Cardiac septum (tissue), 1 donor: ENCODE results near the gene UBE2K. TPM values are rescaled to one million over a fixed set of nuclear protein-coding genes. Genes with fewer than 3 reads are reported as not detected.
"Not testable (repeated sequence)": the region's sequence is repeated elsewhere in the genome, so short reads cannot be mapped to it uniquely, and the experiment has no call there.

Experiments used
- DNase-seq: peaks from one replicate; pipeline ENCODE4 v3.0.0-alpha.2; 2020; ENCODE audit warnings: low spot score
- intact Hi-C: fragments of 100-400 bp; cut with DNase I; formaldehyde crosslinking; loops from one replicate; pipeline ENCODE4 v1.14.0; 2022
- total RNA-seq: library from RNA; stranded (reverse); fragmentation: NEBNext Ultra II Directional; extraction: Animal tissue kit (Norgen Biotek cat#: 25700); gene quantifications from one replicate; pipeline ENCODE4 v1.2.1, GENCODE V29; 2021
- donor health status: DM: no; HTN: no; CAD: no.

Gene UBE2K
- total RNA-seq, 1 donor from 2014 or later, result 57.0 TPM

- intact Hi-C loops, result no loop called here
- no peak for DNase-seq
Measured at GRCh38 chr4:39718366-39719323, 20.7 kb downstream of the UBE2K start.

- no peak for DNase-seq
- intact Hi-C loops, result no loop called here
Measured at GRCh38 chr4:39719804-39720580, 22.1 kb downstream of the UBE2K start.

- intact Hi-C loops, DNase-seq: not testable (repeated sequence)
Measured at GRCh38 chr4:39721273-39721672, 23.3 kb downstream of the UBE2K start.

GRCh38 chr4:39721788-39722187, 23.9 kb downstream of the UBE2K start:
- DNase-seq, result no peak
- intact Hi-C loops, result no loop called here

- DNase-seq, result no peak
- intact Hi-C loops, result no loop called here
Measured at GRCh38 chr4:39729557-39729956, 31.6 kb downstream of the UBE2K start.

- no peak for DNase-seq
- intact Hi-C loops, result no loop called here
Measured at GRCh38 chr4:39730072-39730471, 32.1 kb downstream of the UBE2K start.

GRCh38 chr4:39731908-39732307, 34.0 kb downstream of the UBE2K start:
- intact Hi-C loops, result no loop called here
- no peak for DNase-seq

GRCh38 chr4:39732728-39733127, 34.8 kb downstream of the UBE2K start:
- DNase-seq, result no peak
- intact Hi-C loops, result no loop called here

GRCh38 chr4:39739591-39739990, 41.7 kb downstream of the UBE2K start:
- intact Hi-C loops, DNase-seq: not testable (repeated sequence)

- intact Hi-C loops, result no loop called here
- DNase-seq, result no peak
Measured at GRCh38 chr4:39741401-39741800, 43.5 kb downstream of the UBE2K start.

GRCh38 chr4:39745920-39746319, 48.0 kb downstream of the UBE2K start:
- intact Hi-C loops, result no loop called here
- no peak for DNase-seq

- intact Hi-C loops, result no loop called here
- DNase-seq, result no peak
Measured at GRCh38 chr4:39750216-39750615, 52.3 kb downstream of the UBE2K start.

GRCh38 chr4:39754309-39754708, 56.4 kb downstream of the UBE2K start:
- intact Hi-C loops, result no loop called here
- no peak for DNase-seq

GRCh38 chr4:39756159-39756558, 58.2 kb downstream of the UBE2K start:
- intact Hi-C loops, result no loop called here
- no peak for DNase-seq

- no peak for DNase-seq
- intact Hi-C loops, result no loop called here
Measured at GRCh38 chr4:39758176-39758575, 60.2 kb downstream of the UBE2K start.

- intact Hi-C loops, result no loop called here
- no peak for DNase-seq
Measured at GRCh38 chr4:39759569-39759968, 61.6 kb downstream of the UBE2K start.

- no peak for DNase-seq
- intact Hi-C loops, result no loop called here
Measured at GRCh38 chr4:39761005-39761667, 63.2 kb downstream of the UBE2K start.

- DNase-seq, result no peak
- intact Hi-C loops, result no loop called here
Measured at GRCh38 chr4:39763714-39764572, 66.0 kb downstream of the UBE2K start.

GRCh38 chr4:39770005-39770404, 72.1 kb downstream of the UBE2K start:
- intact Hi-C loops, result no loop called here
- no peak for DNase-seq
